ENCODE data around the gene WDR59. TPM values are rescaled to one million over a fixed set of nuclear protein-coding genes. Genes with fewer than 3 reads are reported as not detected.
A peak's percentile ranks its signal among the peaks of the same experiment; 100 is the strongest.

The WDR59 gene
- total RNA-seq, 2 donors from 2014 or later, result 29.6 to 59.3 TPM

DNA sequence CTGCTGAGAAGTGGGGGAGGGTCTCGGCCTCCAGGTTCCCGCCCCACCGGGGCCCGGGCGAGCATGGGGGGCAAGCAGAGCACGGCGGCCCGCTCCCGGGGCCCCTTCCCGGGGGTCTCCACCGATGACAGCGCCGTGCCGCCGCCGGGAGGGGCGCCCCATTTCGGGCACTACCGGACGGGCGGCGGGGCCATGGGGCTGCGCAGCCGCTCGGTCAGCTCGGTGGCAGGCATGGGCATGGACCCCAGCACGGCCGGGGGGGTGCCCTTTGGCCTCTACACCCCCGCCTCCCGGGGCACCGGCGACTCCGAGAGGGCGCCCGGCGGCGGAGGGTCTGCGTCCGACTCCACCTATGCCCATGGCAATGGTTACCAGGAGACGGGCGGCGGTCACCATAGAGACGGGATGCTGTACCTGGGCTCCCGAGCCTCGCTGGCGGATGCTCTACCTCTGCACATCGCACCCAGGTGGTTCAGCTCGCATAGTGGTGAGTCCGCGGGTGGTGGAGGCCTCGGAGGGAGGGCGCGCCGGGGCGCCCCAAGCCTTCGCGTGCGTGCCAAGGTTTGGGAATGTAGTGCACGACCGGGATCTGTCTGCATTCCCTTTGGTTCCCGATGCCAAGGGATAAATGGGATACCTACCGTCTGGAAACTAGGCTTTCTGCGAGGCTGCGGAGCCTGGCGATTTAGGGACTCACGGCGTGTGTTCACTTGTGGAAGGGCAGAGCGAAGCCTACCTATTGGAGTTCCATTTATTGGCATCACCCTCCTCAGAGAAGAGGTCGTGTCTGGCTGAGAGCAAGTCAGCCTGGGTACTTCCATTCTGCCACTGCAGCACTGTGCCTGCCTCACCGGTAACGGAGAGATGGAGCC, 14.9 kb upstream of the WDR59 start:
- no peak for TF ChIP-seq POLR2A (IDR thresholded peaks at IDR 0.05)
- TF ChIP-seq, protein P1, sequence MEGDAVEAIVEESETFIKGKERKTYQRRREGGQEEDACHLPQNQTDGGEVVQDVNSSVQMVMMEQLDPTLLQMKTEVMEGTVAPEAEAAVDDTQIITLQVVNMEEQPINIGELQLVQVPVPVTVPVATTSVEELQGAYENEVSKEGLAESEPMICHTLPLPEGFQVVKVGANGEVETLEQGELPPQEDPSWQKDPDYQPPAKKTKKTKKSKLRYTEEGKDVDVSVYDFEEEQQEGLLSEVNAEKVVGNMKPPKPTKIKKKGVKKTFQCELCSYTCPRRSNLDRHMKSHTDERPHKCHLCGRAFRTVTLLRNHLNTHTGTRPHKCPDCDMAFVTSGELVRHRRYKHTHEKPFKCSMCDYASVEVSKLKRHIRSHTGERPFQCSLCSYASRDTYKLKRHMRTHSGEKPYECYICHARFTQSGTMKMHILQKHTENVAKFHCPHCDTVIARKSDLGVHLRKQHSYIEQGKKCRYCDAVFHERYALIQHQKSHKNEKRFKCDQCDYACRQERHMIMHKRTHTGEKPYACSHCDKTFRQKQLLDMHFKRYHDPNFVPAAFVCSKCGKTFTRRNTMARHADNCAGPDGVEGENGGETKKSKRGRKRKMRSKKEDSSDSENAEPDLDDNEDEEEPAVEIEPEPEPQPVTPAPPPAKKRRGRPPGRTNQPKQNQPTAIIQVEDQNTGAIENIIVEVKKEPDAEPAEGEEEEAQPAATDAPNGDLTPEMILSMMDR (IDR thresholded peaks at IDR 0.05), result no peak
- Histone ChIP-seq H3K27me3 (no peaks in the 10 kb centered on the region), H3K36me3 (replicated peaks in 1 of 2; ENCODE audit: insufficient read depth in 1 of 2, low read depth in 2 of 2) (no peaks in the 10 kb centered on the region), H3K4me3 (peak overlapping the region; percentile 65 to 80), H3K9me3 (no peaks in the 10 kb centered on the region), H3K27ac (peak overlapping the region in 3 of 4 donors; percentile 65 to 89 (median 74)), H3K4me1 (peaks cover 30% of the 10 kb centered on the region)
- intact Hi-C loops (cut with DNase I), result no loop called here
- peak; percentile 59 to 72 (median 70) for DNase-seq
- WGBS, 2 donors, result 3 to 20% methylated on average over 16 to 68 of the region's 71 CpGs
- peak; percentile 36 for ATAC-seq

DNA sequence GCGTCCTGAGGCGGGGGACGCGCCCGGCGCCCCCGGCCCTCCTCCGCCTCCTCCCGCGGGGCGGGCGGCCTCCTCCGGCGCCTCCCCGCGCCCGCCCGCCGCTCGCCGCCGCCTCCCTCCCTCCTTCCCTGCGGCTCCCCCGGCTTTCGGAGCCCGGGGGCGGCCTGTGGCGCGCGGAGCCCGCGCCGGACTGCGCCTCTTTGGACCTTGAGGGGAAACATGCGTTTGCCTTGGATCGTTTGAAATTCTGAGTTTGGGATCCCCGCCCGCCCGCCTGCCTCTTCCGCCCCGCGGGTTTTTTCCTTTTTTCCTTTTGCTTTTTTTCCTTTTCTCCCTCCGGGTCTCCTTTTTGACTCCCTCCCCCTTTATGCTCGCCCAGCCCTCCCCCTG, 14.3 kb upstream of the WDR59 start:
- TF ChIP-seq, protein P1 (IDR thresholded peaks at IDR 0.05), result no peak
- TF ChIP-seq POLR2A (IDR thresholded peaks at IDR 0.05), result no peak
- Histone ChIP-seq H3K4me3 (peak overlapping the region; percentile 65 to 80), H3K27ac (peak overlapping the region; percentile 65 to 94 (median 82)), H3K27me3 (no peaks in the 10 kb centered on the region), H3K36me3 (replicated peaks in 1 of 2; ENCODE audit: insufficient read depth in 1 of 2, low read depth in 2 of 2) (no peaks in the 10 kb centered on the region), H3K4me1 (peaks cover 30% of the 10 kb centered on the region), H3K9me3 (no peaks in the 10 kb centered on the region)
- intact Hi-C loops (cut with DNase I), result no loop called here
- WGBS, 2 donors, result 0 to 1% methylated on average over 18 to 30 of the region's 44 CpGs
- peak; percentile 41 for ATAC-seq
- peak; percentile 14 to 46 (median 34) for DNase-seq

DNA sequence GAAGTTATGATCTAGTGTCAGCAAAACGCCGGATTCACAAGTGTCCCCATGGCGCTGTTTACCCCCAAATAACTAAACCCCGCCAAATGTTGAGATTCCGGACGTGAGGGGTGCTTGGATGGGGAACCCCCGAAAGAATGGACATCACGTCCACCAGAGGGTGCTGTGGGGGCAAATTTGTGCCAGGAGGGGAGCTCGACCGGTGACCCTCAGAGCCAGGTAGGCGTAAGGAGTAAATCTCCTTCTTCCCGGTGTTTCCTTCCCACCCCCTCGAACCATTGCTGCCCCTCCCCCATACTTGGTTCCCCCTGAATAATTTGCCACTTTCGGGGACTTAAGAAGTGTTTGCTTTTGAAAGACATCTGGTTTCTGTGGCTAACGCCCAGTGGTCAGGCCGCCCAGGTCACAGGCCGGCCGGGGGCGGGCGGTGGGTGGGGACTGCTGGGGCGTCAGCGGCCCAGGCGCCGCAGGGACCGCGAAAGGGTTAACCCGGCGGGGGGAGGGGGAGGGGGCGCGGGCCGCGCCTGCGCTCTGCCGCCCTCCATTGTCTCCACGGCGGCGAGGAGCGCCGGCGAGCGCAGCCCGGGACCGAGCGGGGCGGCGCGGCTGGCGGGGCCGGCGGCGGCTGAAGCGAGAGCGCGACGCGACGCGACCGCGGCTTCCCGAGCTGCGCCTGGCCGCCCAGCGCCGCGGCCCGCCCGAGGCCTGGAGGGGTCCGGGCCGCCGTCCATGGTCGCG, 13.7 kb upstream of the WDR59 start, which contains the start of gene ZNRF1:
ZNRF1 (plus strand) TSS at position 544 of the 738 bp plus-strand sequence. CDS start 648 bp downstream, outside the sequence.
- Histone ChIP-seq H3K4me3 (peak within 1 kb of the TSS; percentile 65 to 80), H3K27me3 (no peaks in the 10 kb centered on the region), H3K9me3 (no peaks in the 10 kb centered on the region), H3K4me1 (peaks cover 34% of the 10 kb centered on the region), H3K27ac (peak within 1 kb of the TSS; percentile 82 to 94 (median 90)), H3K36me3 (replicated peaks in 1 of 2; ENCODE audit: insufficient read depth in 1 of 2, low read depth in 2 of 2) (no peaks in the 10 kb centered on the region)
- ATAC-seq (peak; percentile 82), DNase-seq (peak; percentile 79 to 86 (median 84))
- intact Hi-C loops (cut with DNase I), result no loop called here
- TF ChIP-seq, protein P1 (IDR thresholded peaks at IDR 0.05), result peak; percentile 45 to 79 (median 73)
- TF ChIP-seq POLR2A (IDR thresholded peaks at IDR 0.05), result no peak
- WGBS, 2 donors, result 1% methylated on average over 23 to 61 of the region's 73 CpGs

DNA sequence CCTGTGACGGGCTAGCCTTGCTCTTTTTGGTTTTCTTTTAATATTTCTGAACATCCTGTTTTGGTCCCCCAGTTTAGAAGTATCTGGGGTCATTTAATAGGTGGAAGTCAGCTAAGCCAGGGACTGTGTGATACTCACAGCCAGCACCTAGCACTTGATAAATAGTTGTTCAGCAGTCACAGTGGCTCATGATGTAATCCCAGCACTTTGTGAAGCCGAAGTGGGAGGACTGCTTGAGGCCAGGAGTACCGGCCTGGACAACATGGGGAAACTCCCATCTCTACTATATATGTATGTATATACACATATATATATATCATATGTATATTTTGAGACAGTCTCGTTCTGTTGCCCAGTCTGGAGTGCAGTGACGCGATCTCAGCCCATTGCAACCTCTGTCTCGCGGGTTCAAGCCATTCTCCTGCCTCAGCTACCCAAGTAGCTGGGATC, 12.1 kb upstream of the WDR59 start:
- WGBS, 2 donors, result 58 to 62% methylated on average over 8 of the region's 8 CpGs

More for the DNA sequence above, 12.1 kb upstream of the WDR59 start:
- ATAC-seq (no peak), DNase-seq (peak in 3 of 4 donors; percentile 36 to 45 (median 38))
- Histone ChIP-seq H3K36me3 (replicated peaks in 1 of 2; ENCODE audit: insufficient read depth in 1 of 2, low read depth in 2 of 2) (no peaks in the 10 kb centered on the region), H3K4me1 (peaks cover 46% of the 10 kb centered on the region), H3K27me3 (no peaks in the 10 kb centered on the region), H3K27ac (peak overlapping the region in 3 of 4 donors; percentile 58 to 92 (median 82)), H3K9me3 (no peaks in the 10 kb centered on the region), H3K4me3 (no peak overlapping the region)
- TF ChIP-seq POLR2A (IDR thresholded peaks at IDR 0.05), result no peak
- TF ChIP-seq, protein P1 (IDR thresholded peaks at IDR 0.05), result no peak
- intact Hi-C loops (cut with DNase I), result no loop called here
